Spleen (tissue), 11 donors: ENCODE data around the gene OSGIN1. TPM values are rescaled to one million over a fixed set of nuclear protein-coding genes. Genes with fewer than 3 reads are reported as not detected.

Source experiments
- DNase-seq: peaks from one replicate; pipeline ENCODE4 v3.0.0-alpha.2; 2020
- H3K27ac ChIP-seq, 8 donors: fragments of 200-600 bp; sonication (generic) in 7 of 8; 1 replicate in 4 of 8; 2 replicates in 4 of 8; pipeline versions ENCODE4 v1.5.0 to v1.8.0; 2016 to 2021; ENCODE audit warnings: inconsistent platforms in 4 of 8, mild to moderate bottlenecking in 4 of 8, moderate library complexity in 1 of 8
- H3K27me3 ChIP-seq, 7 donors: fragments of 200-600 bp; sonication (generic) in 6 of 7; replicated peaks in 1 of 7; 1 replicate in 4 of 7; 2 replicates in 3 of 7; pipeline versions ENCODE4 v1.5.0 to v1.8.0; 2016 to 2021; ENCODE audit warnings: inconsistent platforms in 3 of 7, mild to moderate bottlenecking in 1 of 7
- H3K36me3 ChIP-seq, 6 donors: fragments of 200-600 bp; sonication (generic) in 5 of 6; 1 replicate in 4 of 6; 2 replicates in 2 of 6; pipeline versions ENCODE4 v1.5.0 to v1.8.0; 2016 to 2021; ENCODE audit warnings: inconsistent platforms in 2 of 6
- H3K4me1 ChIP-seq, 6 donors: fragments of 200-600 bp; sonication (generic) in 5 of 6; 1 replicate in 3 of 6; 2 replicates in 3 of 6; pipeline versions ENCODE4 v1.5.0 to v1.8.0; 2016 to 2021; ENCODE audit warnings: inconsistent platforms in 3 of 6
- H3K4me3 ChIP-seq, 8 donors: fragments of 200-600 bp; sonication (generic) in 7 of 8; 1 replicate in 4 of 8; 2 replicates in 4 of 8; pipeline versions ENCODE4 v1.5.0 to v1.8.0; 2016 to 2021; ENCODE audit warnings: inconsistent platforms in 4 of 8, mild to moderate bottlenecking in 4 of 8, moderate library complexity in 2 of 8
- H3K9me3 ChIP-seq, 8 donors: fragments of 200-600 bp; sonication (generic) in 7 of 8; 1 replicate in 4 of 8; 2 replicates in 4 of 8; pipeline versions ENCODE4 v1.5.0 to v1.8.0; 2016 to 2021; ENCODE audit warnings: inconsistent platforms in 4 of 8
- CTCF ChIP-seq, 11 experiments: fragments of 200-600 bp in 7 of 11; fragments of 450-650 bp in 4 of 11; sonication (generic) in 4 of 11; IDR thresholded peaks in 8 of 11; conservative IDR thresholded peaks in 3 of 11; 1 replicate in 7 of 11; 2 replicates in 4 of 11; pipeline versions ENCODE4 v1.4.0 to v1.8.0; 2016 to 2021; ENCODE audit warnings: antibody characterized with exemption in 11 of 11, inconsistent platforms in 4 of 11, mild to moderate bottlenecking in 1 of 11
- POLR2A ChIP-seq, 3 donors: fragments of 450-650 bp; IDR thresholded peaks; one replicate each; pipeline ENCODE4 v1.5.1; 2017; ENCODE audit warnings: antibody characterized with exemption in 3 of 3, mild to moderate bottlenecking in 1 of 3
- POLR2AphosphoS5 ChIP-seq, 3 donors: sonication (generic); formaldehyde crosslinking; IDR thresholded peaks; one replicate each; pipeline ENCODE4 v1.5.1; 2017; ENCODE audit warnings: antibody characterized with exemption in 3 of 3
- WGBS, 5 donors: extraction: QIAGEN DNeasy Blood & Tissue Kit in 3 of 5; methylation state at CpG; one replicate each; pipeline versions ENCODE4 v1.1.5 to v1.1.7; 2013 to 2018; 5-methylcytosine and 5-hydroxymethylcytosine counted together
- intact Hi-C: fragments of 100-400 bp; cut with DNase I; formaldehyde crosslinking; loops from one replicate; pipeline ENCODE4 v1.15.0; 2023; ENCODE audit warnings: low total_unique reads
- polyA plus RNA-seq, 3 donors: library from polyadenylated mRNA; stranded (reverse); fragments of 200-250 nt; gene quantifications; one replicate each; pipeline ENCODE4 v1.2.1, GENCODE V29; 2013
- total RNA-seq, 7 donors: library from RNA; depleted of rRNA in 3 of 7; stranded (reverse); fragments of >200 nt in 3 of 7; fragmentation: NEBNext Ultra II Directional in 4 of 7; extraction: Animal tissue kit (Norgen Biotek cat#: 25700) in 4 of 7; gene quantifications; one replicate each; pipeline versions ENCODE4 v1.1.0 to v1.2.1, GENCODE V29; 2016 to 2021
- donor health status: healthy with polysubstance abuse.
- donor health status: DM: no; HTN: no; CAD: no; lungs with moderate emphysema.
- donor health status: DM: no; HTN: no; CAD: no.
- donor health status: Bipolar disorder and iron deficiency.
- donor health status: healthy.
- donor health status: DM: no; HTN: no; CAD: no.
- donor health status: DM: yes; HTN: yes; CAD: no.

The OSGIN1 gene
- total and polyA plus RNA-seq, 10 donors, result 2.3 to 13.5 (median 9.0) TPM

GRCh38 chr16:84007965-84008364 lies 54.9 kb downstream of the OSGIN1 start:
- peaks cover 0 to 45% (median 0%) of the 10 kb centered on the region in 7 donors for H3K27me3 ChIP-seq
- TF ChIP-seq POLR2AphosphoS5 (IDR thresholded peaks at IDR 0.05), result no peak
- 58 to 66% (median 62%) methylated on average over 8 of the region's 8 CpGs for WGBS, 5 donors
- no peak for DNase-seq
- intact Hi-C loops, result no loop called here
- H3K27ac ChIP-seq, result no peak overlapping the region
- no peak overlapping the region for H3K4me3 ChIP-seq
- H3K36me3 ChIP-seq, result no peaks in the 10 kb centered on the region
- H3K4me1 ChIP-seq, result no peaks in the 10 kb centered on the region
- no peaks in the 10 kb centered on the region for H3K9me3 ChIP-seq

- intact Hi-C loops, result no loop called here
- TF ChIP-seq POLR2A (IDR thresholded peaks at IDR 0.05) (no peak), CTCF (IDR thresholded peaks at IDR 0.05 in 8 of 11, conservative IDR thresholded peaks at IDR 0.05 in 3 of 11) (no peak), POLR2AphosphoS5 (IDR thresholded peaks at IDR 0.05) (no peak)
- Histone ChIP-seq H3K36me3 (no peaks in the 10 kb centered on the region), H3K4me1 (peaks cover 0 to 4% (median 0%) of the 10 kb centered on the region in 6 donors), H3K27ac (no peak overlapping the region), H3K27me3 (peaks cover 0 to 32% (median 0%) of the 10 kb centered on the region in 7 donors), H3K9me3 (peaks cover 0 to 3% (median 0%) of the 10 kb centered on the region in 8 donors), H3K4me3 (no peak overlapping the region)
- 83 to 95% (median 87%) methylated on average over 3 to 6 of the region's 6 CpGs for WGBS, 5 donors
- DNase-seq, result no peak
Observed at GRCh38 chr16:84009282-84009681, 56.2 kb downstream of the OSGIN1 start.

GRCh38 chr16:84013787-84014569 lies 60.9 kb downstream of the OSGIN1 start:
- Histone ChIP-seq H3K4me1 (peaks cover 0 to 4% (median 0%) of the 10 kb centered on the region in 6 donors), H3K27ac (peak overlapping the region in 1 of 8 donors; percentile 1), H3K9me3 (peaks cover 0 to 10% (median 0%) of the 10 kb centered on the region in 8 donors), H3K36me3 (no peaks in the 10 kb centered on the region), H3K27me3 (peaks cover 0 to 19% (median 0%) of the 10 kb centered on the region in 7 donors), H3K4me3 (no peak overlapping the region)
- no peak for DNase-seq
- intact Hi-C loops, result no loop called here
- 11 to 21% (median 17%) methylated on average over 10 to 14 of the region's 14 CpGs for WGBS, 5 donors
- TF ChIP-seq POLR2AphosphoS5 (IDR thresholded peaks at IDR 0.05) (no peak), CTCF (IDR thresholded peaks at IDR 0.05 in 8 of 11, conservative IDR thresholded peaks at IDR 0.05 in 3 of 11) (no peak), POLR2A (IDR thresholded peaks at IDR 0.05) (no peak)

- Histone ChIP-seq H3K4me3 (no peak overlapping the region), H3K4me1 (peaks cover 0 to 4% (median 0%) of the 10 kb centered on the region in 6 donors), H3K9me3 (peaks cover 0 to 13% (median 0%) of the 10 kb centered on the region in 8 donors), H3K27me3 (peaks cover 0 to 21% (median 0%) of the 10 kb centered on the region in 7 donors), H3K36me3 (no peaks in the 10 kb centered on the region), H3K27ac (no peak overlapping the region)
- TF ChIP-seq POLR2AphosphoS5 (IDR thresholded peaks at IDR 0.05) (no peak), POLR2A (IDR thresholded peaks at IDR 0.05) (no peak), CTCF (IDR thresholded peaks at IDR 0.05 in 8 of 11, conservative IDR thresholded peaks at IDR 0.05 in 3 of 11) (no peak)
- DNase-seq, result no peak
- intact Hi-C loops, result no loop called here
- WGBS, 5 donors, result 75 to 82% (median 78%) methylated on average over 14 of the region's 14 CpGs
Observed at GRCh38 chr16:84014570-84015327, 61.7 kb downstream of the OSGIN1 start.
